Neural progenitor cell (in vitro differentiated cells): ENCODE data around the gene P2RX1. TPM values are rescaled to one million over a fixed set of nuclear protein-coding genes. Genes with fewer than 3 reads are reported as not detected.

Experiments
- DNase-seq: peaks from one replicate; pipeline ENCODE4 v3.0.0-alpha.2; 2016; ENCODE audit warnings: low spot score
- H2AFZ ChIP-seq: fragments of 200-600 bp; sonication (generic); replicated peaks from 2 replicates; pipeline ENCODE4 v1.6.1; 2016; ENCODE audit warnings: antibody characterized with exemption
- H3F3A ChIP-seq: fragments of 200-600 bp; sonication (generic); 2 replicates; pipeline ENCODE4 v1.6.1; 2016; ENCODE audit warnings: antibody characterized with exemption, low read depth
- H3K27ac ChIP-seq: fragments of 200-600 bp; sonication (generic); 2 replicates; pipeline ENCODE4 v1.5.1; 2016; ENCODE audit warnings: mild to moderate bottlenecking
- H3K27me3 ChIP-seq: fragments of 200-600 bp; sonication (generic); 2 replicates; pipeline ENCODE4 v1.6.1; 2016; ENCODE audit warnings: mild to moderate bottlenecking, moderate library complexity
- H3K36me3 ChIP-seq: fragments of 200-600 bp; sonication (generic); 2 replicates; pipeline ENCODE4 v1.5.1; 2016
- H3K4me1 ChIP-seq: fragments of 200-600 bp; sonication (generic); 2 replicates; pipeline ENCODE4 v1.6.1; 2016; ENCODE audit warnings: mixed run types
- H3K4me2 ChIP-seq: fragments of 200-600 bp; sonication (generic); 2 replicates; pipeline ENCODE4 v1.6.1; 2016
- H3K4me3 ChIP-seq: fragments of 200-600 bp; sonication (generic); 2 replicates; pipeline ENCODE4 v1.5.1; 2016
- H3K79me2 ChIP-seq: fragments of 200-600 bp; sonication (generic); 2 replicates; pipeline ENCODE4 v1.6.1; 2016; ENCODE audit warnings: low read depth
- H3K9ac ChIP-seq: fragments of 200-600 bp; sonication (generic); 2 replicates; pipeline ENCODE4 v1.6.1; 2016
- H3K9me3 ChIP-seq: fragments of 200-600 bp; sonication (generic); 2 replicates; pipeline ENCODE4 v1.5.1; 2016; ENCODE audit warnings: low read depth
- H4K20me1 ChIP-seq: fragments of 200-600 bp; sonication (generic); 2 replicates; pipeline ENCODE4 v1.6.1; 2016; ENCODE audit warnings: low read depth
- H3K27ac Mint-ChIP-seq: 3 replicates; pipeline ENCODE4 v1.8.0; 2021; ENCODE audit warnings: mixed read lengths
- H3K27me3 Mint-ChIP-seq: 2 replicates; pipeline ENCODE4 v1.8.0; 2022; ENCODE audit warnings: low read depth, mild to moderate bottlenecking, inconsistent platforms, moderate library complexity, mixed read lengths; ENCODE audit not compliant: insufficient read depth
- H3K36me3 Mint-ChIP-seq: 3 replicates; pipeline ENCODE4 v1.8.0; 2021; ENCODE audit warnings: mixed read lengths
- H3K4me1 Mint-ChIP-seq: 3 replicates; pipeline ENCODE4 v1.8.0; 2021; ENCODE audit warnings: mixed read lengths
- H3K4me3 Mint-ChIP-seq: 3 replicates; pipeline ENCODE4 v1.8.0; 2021; ENCODE audit warnings: mild to moderate bottlenecking, moderate library complexity, mixed read lengths
- H3K9me3 Mint-ChIP-seq: 3 replicates; pipeline ENCODE4 v1.8.0; 2020; ENCODE audit warnings: mixed read lengths
- EZH2 ChIP-seq: fragments of 200-600 bp; sonication (generic); IDR thresholded peaks from 2 replicates; pipeline ENCODE4 v1.6.1; 2017; ENCODE audit warnings: antibody characterized with exemption, mild to moderate bottlenecking, moderate library complexity
- EZH2phosphoT487 ChIP-seq: fragments of 200-600 bp; sonication (generic); IDR thresholded peaks from 2 replicates; pipeline ENCODE4 v1.6.1; 2017; ENCODE audit warnings: antibody characterized with exemption
- total RNA-seq: library from RNA; depleted of rRNA; stranded (reverse); fragments of >200 nt; gene quantifications from 2 replicates; pipeline ENCODE4 v1.2.3, GENCODE V29; 2015; ENCODE audit warnings: low replicate concordance
- TF ChIP-seq, protein P1 (sequence below): fragments of 200-600 bp; sonication (generic); IDR thresholded peaks from 2 replicates; pipeline ENCODE4 v1.5.1; 2017; ENCODE audit warnings: antibody characterized with exemption, mild to moderate bottlenecking

P2RX1 gene
- total RNA-seq, 1 donor from 2014 or later: not detected

DNA sequence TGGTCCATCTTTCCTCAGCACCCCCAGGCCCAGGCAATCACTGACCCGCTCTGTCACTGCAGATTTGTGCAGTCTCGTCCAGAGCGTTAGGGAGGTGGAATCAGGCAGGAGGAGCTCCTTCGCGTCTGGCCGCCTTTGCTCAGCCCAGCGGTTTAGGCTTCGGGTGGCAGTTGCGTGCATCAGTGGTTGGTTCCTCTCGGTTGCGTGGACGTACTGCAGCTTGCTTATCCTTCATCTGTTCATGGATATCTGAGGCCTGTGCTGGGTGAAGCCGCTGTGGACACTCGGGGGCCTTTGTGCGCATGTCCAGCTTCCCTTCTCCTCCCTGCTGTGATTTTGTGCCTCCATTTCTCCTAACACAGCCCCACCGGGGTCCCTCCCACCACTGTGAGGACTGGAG is 4.7 kb upstream of the P2RX1 start:
- no peaks in the 10 kb centered on the region for H3F3A ChIP-seq
- peaks cover 10% of the 10 kb centered on the region for H3K27me3 Mint-ChIP-seq
- H2AFZ ChIP-seq: peak overlapping the region; percentile 79
- no peak overlapping the region for H3K27ac ChIP-seq
- H3K36me3 Mint-ChIP-seq: no peaks in the 10 kb centered on the region
- H3K4me3 ChIP-seq: no peak overlapping the region
- H3K36me3 ChIP-seq: no peaks in the 10 kb centered on the region
- no peak for DNase-seq
- H3K79me2 ChIP-seq: no peaks in the 10 kb centered on the region
- no peak overlapping the region for H3K27ac Mint-ChIP-seq
- no peak overlapping the region for H3K4me3 Mint-ChIP-seq
- H3K9me3 ChIP-seq: no peaks in the 10 kb centered on the region
- no peak overlapping the region for H3K9ac ChIP-seq
- H4K20me1 ChIP-seq: no peaks in the 10 kb centered on the region
- no peaks in the 10 kb centered on the region for H3K4me1 ChIP-seq
- H3K9me3 Mint-ChIP-seq: no peaks in the 10 kb centered on the region
- H3K27me3 ChIP-seq: no peaks in the 10 kb centered on the region
- TF ChIP-seq EZH2phosphoT487 (no peak), EZH2 (no peak)
- TF ChIP-seq, protein P1, sequence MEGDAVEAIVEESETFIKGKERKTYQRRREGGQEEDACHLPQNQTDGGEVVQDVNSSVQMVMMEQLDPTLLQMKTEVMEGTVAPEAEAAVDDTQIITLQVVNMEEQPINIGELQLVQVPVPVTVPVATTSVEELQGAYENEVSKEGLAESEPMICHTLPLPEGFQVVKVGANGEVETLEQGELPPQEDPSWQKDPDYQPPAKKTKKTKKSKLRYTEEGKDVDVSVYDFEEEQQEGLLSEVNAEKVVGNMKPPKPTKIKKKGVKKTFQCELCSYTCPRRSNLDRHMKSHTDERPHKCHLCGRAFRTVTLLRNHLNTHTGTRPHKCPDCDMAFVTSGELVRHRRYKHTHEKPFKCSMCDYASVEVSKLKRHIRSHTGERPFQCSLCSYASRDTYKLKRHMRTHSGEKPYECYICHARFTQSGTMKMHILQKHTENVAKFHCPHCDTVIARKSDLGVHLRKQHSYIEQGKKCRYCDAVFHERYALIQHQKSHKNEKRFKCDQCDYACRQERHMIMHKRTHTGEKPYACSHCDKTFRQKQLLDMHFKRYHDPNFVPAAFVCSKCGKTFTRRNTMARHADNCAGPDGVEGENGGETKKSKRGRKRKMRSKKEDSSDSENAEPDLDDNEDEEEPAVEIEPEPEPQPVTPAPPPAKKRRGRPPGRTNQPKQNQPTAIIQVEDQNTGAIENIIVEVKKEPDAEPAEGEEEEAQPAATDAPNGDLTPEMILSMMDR: no peak
- peaks cover 15% of the 10 kb centered on the region for H3K4me1 Mint-ChIP-seq
- H3K4me2 ChIP-seq: no peak overlapping the region

DNA sequence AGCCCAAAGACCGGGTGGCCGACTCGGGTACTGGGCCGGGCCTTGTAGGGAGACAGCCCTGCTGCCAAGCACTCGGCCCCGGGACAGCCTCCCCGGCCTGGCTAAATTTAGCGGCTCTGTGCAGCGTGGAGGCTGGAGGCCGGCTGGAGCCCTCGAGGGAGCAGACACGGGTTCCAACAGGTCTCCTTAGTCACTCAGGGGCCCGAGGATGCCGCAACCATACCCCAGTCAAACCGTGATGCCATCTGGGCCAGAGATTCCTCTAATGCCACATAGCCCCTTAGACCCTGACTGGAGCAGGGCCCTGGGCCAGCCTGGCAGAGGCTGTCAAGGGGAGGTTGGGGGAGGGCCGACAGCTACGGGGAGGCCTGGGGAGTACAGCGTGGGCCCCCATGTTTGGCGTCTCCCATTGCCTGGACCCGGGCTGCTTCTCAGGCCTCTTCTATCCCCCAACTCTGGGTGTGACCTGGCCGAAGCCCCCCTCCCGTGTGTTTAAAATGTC is 2.9 kb upstream of the P2RX1 start:
- Histone ChIP-seq H3K4me1 (no peaks in the 10 kb centered on the region), H3K9me3 (no peaks in the 10 kb centered on the region), H3K4me3 (no peak overlapping the region), H3K27ac (no peak overlapping the region), H3F3A (no peaks in the 10 kb centered on the region), H3K4me2 (no peak overlapping the region), H2AFZ (no peak overlapping the region), H4K20me1 (no peaks in the 10 kb centered on the region), H3K9ac (no peak overlapping the region), H3K27me3 (no peaks in the 10 kb centered on the region), H3K79me2 (no peaks in the 10 kb centered on the region), H3K36me3 (no peaks in the 10 kb centered on the region)
- Mint-ChIP-seq H3K27me3 (peaks cover 8% of the 10 kb centered on the region), H3K4me1 (peaks cover 6% of the 10 kb centered on the region), H3K27ac (no peak overlapping the region), H3K36me3 (no peaks in the 10 kb centered on the region), H3K9me3 (no peaks in the 10 kb centered on the region), H3K4me3 (no peak overlapping the region)
- no peak for DNase-seq
- TF ChIP-seq, protein P1: no peak
- TF ChIP-seq EZH2: no peak
- no peak for TF ChIP-seq EZH2phosphoT487

DNA sequence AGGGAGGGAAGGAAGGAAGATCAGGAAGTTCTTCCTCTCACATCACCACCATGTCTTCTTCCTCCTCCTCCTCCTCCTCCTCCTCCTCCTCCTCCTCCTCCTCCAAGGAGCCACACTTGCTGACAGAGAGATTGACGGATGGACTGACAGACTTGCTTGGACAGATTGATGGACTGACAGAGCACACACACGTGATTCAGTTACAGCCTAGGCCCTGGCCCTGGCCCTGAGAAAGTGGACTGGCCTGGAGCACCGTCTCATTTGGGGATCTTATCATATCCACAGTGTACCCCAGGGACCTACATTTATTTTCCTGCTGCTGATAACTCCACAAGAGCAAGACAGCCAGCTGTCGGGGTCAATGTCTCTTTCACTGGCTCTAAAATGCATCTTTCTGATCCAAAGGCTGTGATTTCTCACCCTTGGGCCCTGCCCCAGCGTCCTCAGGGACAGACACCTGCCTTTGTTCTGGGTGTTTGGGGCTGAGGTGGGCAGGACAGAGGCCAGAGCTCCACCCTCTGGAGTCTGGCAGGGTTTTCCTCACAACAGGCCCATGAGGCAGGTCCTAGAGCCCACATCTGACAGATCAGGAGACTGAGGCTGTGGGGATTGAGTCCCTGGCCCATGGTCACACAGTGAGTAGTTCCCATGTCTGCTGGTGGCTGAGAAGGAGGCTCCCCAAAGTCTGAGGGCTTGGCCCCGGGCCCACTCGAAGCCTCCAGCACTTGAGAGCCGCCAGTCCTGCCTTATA is 2.3 kb upstream of the P2RX1 start:
- Histone ChIP-seq H3F3A (no peaks in the 10 kb centered on the region), H4K20me1 (no peaks in the 10 kb centered on the region), H3K4me2 (no peak overlapping the region), H3K79me2 (no peaks in the 10 kb centered on the region), H2AFZ (peak overlapping the region; percentile 57), H3K27ac (no peak overlapping the region), H3K27me3 (no peaks in the 10 kb centered on the region), H3K9me3 (no peaks in the 10 kb centered on the region), H3K4me1 (no peaks in the 10 kb centered on the region), H3K9ac (peak overlapping the region; percentile 20), H3K4me3 (no peak overlapping the region), H3K36me3 (no peaks in the 10 kb centered on the region)
- Mint-ChIP-seq H3K27me3 (peaks cover 7% of the 10 kb centered on the region), H3K36me3 (no peaks in the 10 kb centered on the region), H3K4me3 (no peak overlapping the region), H3K27ac (no peak overlapping the region), H3K4me1 (peaks cover 3% of the 10 kb centered on the region), H3K9me3 (no peaks in the 10 kb centered on the region)
- no peak for TF ChIP-seq EZH2phosphoT487
- no peak for TF ChIP-seq EZH2
- TF ChIP-seq, protein P1: no peak
- DNase-seq: no peak
